ENCODE measurements around the gene EHMT2.
"Not testable (repeated sequence)": the region's sequence is repeated elsewhere in the genome, so short reads cannot be mapped to it uniquely, and the experiment has no call there.

The EHMT2 gene

GRCh38 chr6:31943742-31944141 is 46.2 kb upstream of the EHMT2 start:
- in situ Hi-C loops (cut with HindIII; ENCODE audit: low pct_ligation_motif_present, low sequenced_read_pairs), result no loop called here

GRCh38 chr6:31940256-31940664 is 42.8 kb upstream of the EHMT2 start:
- Histone ChIP-seq H3K4me3 (ENCODE audit: low read depth, low read length) (no peak overlapping the region), H3K27me3 (replicated peaks) (no peaks in the 10 kb centered on the region), H3K36me3 (replicated peaks) (no peaks in the 10 kb centered on the region), H3K27ac (no peak overlapping the region)
- TF ChIP-seq, protein P1, sequence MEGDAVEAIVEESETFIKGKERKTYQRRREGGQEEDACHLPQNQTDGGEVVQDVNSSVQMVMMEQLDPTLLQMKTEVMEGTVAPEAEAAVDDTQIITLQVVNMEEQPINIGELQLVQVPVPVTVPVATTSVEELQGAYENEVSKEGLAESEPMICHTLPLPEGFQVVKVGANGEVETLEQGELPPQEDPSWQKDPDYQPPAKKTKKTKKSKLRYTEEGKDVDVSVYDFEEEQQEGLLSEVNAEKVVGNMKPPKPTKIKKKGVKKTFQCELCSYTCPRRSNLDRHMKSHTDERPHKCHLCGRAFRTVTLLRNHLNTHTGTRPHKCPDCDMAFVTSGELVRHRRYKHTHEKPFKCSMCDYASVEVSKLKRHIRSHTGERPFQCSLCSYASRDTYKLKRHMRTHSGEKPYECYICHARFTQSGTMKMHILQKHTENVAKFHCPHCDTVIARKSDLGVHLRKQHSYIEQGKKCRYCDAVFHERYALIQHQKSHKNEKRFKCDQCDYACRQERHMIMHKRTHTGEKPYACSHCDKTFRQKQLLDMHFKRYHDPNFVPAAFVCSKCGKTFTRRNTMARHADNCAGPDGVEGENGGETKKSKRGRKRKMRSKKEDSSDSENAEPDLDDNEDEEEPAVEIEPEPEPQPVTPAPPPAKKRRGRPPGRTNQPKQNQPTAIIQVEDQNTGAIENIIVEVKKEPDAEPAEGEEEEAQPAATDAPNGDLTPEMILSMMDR (IDR thresholded peaks at IDR 0.05; ENCODE audit: low read depth, low read length, missing control alignments), result peak; percentile 16
- in situ Hi-C loops (cut with HindIII; ENCODE audit: low pct_ligation_motif_present, low sequenced_read_pairs), result no loop called here
- peak; percentile 22 for DNase-seq

More at GRCh38 chr6:31943742-31944141, 46.2 kb upstream of the EHMT2 start:
- H3K27ac ChIP-seq, result no peak overlapping the region
- H3K36me3 ChIP-seq (replicated peaks), result no peaks in the 10 kb centered on the region
- DNase-seq, result no peak
- H3K27me3 ChIP-seq (replicated peaks), result no peaks in the 10 kb centered on the region
- TF ChIP-seq, protein P1 (IDR thresholded peaks at IDR 0.05; ENCODE audit: low read depth, low read length, missing control alignments), result no peak
- H3K4me3 ChIP-seq (ENCODE audit: low read depth, low read length), result no peak overlapping the region

- Histone ChIP-seq H3K27me3 (replicated peaks) (no peaks in the 10 kb centered on the region), H3K4me3 (ENCODE audit: low read depth, low read length) (no peak overlapping the region), H3K27ac (no peak overlapping the region), H3K36me3 (replicated peaks) (no peaks in the 10 kb centered on the region)
- TF ChIP-seq, protein P1 (IDR thresholded peaks at IDR 0.05; ENCODE audit: low read depth, low read length, missing control alignments), result no peak
- DNase-seq, result no peak
- in situ Hi-C loops (cut with HindIII; ENCODE audit: low pct_ligation_motif_present, low sequenced_read_pairs), result no loop called here
These were observed 38.3 kb upstream of the EHMT2 start for GRCh38 chr6:31935823-31936222.

GRCh38 chr6:31935021-31935420 is 37.5 kb upstream of the EHMT2 start:
- Histone ChIP-seq H3K36me3 (replicated peaks) (no peaks in the 10 kb centered on the region), H3K4me3 (ENCODE audit: low read depth, low read length) (no peak overlapping the region)
- in situ Hi-C loops (cut with HindIII; ENCODE audit: low pct_ligation_motif_present, low sequenced_read_pairs), result no loop called here

GRCh38 chr6:31933537-31933936 is 36.0 kb upstream of the EHMT2 start:
- H3K27me3 ChIP-seq (replicated peaks), result no peaks in the 10 kb centered on the region
- in situ Hi-C loops (cut with HindIII; ENCODE audit: low pct_ligation_motif_present, low sequenced_read_pairs), result no loop called here
- H3K27ac ChIP-seq, result no peak overlapping the region
- no peak overlapping the region for H3K4me3 ChIP-seq (ENCODE audit: low read depth, low read length)
- no peaks in the 10 kb centered on the region for H3K36me3 ChIP-seq (replicated peaks)
- DNase-seq, result no peak
- TF ChIP-seq, protein P1 (IDR thresholded peaks at IDR 0.05; ENCODE audit: low read depth, low read length, missing control alignments), result no peak

More at GRCh38 chr6:31935021-31935420, 37.5 kb upstream of the EHMT2 start:
- Histone ChIP-seq H3K27me3 (replicated peaks) (no peaks in the 10 kb centered on the region), H3K27ac (no peak overlapping the region)
- TF ChIP-seq, protein P1 (IDR thresholded peaks at IDR 0.05; ENCODE audit: low read depth, low read length, missing control alignments), result no peak
- DNase-seq, result no peak

DNA sequence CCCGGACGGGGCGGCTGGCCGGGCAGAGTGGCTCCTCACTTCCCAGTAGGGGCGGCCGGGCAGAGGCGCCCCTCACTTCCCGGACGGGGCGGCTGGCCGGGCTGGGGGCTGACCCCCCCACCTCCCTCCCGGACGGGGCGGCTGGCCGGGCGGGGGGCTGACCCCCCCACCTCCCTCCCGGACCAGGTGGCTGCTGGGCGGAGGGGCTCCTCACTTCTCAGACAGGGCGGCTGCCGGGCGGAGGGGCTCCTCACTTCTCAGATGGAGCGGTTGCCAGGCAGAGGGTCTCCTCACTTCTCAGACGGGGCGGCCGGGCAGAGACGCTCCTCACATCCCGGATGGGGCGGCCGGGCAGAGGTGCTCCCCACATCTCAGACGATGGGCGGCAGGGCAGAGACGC is 34.6 kb upstream of the EHMT2 start:
- DNase-seq; in situ Hi-C loops (cut with HindIII; ENCODE audit: low pct_ligation_motif_present, low sequenced_read_pairs); H3K36me3 ChIP-seq (replicated peaks): not testable (repeated sequence)

More for the DNA sequence above, 34.6 kb upstream of the EHMT2 start:
- not testable (repeated sequence) for H3K27me3 ChIP-seq (replicated peaks); H3K4me3 ChIP-seq (ENCODE audit: low read depth, low read length); H3K27ac ChIP-seq

All from brain microvascular endothelial cell (primary cell).